Natural killer cell (primary cell): Measurements from ENCODE around the gene ALDH3A2. TPM values are rescaled to one million over a fixed set of nuclear protein-coding genes. Genes with fewer than 3 reads are reported as not detected.

Experiments
- ATAC-seq, 3 donors: fragments of 150-1000 bp in 2 of 3; fragments of 200-7000 bp in 1 of 3; cut with Tn5 transposase; 1 replicate in 1 of 3; 2 replicates in 2 of 3; pipeline ENCODE4 v1.10.0; 2021; ENCODE audit warnings: mild to moderate bottlenecking in 2 of 3, moderate library complexity in 2 of 3
- DNase-seq, 2 donors: peaks; one replicate each; pipeline versions ENCODE4 v3.0.0 to v3.0.0-alpha.2; 2013 to 2021; ENCODE audit warnings: mixed read lengths in 1 of 2
- H3K27ac ChIP-seq: one replicate; pipeline ENCODE4 v1.5.1; 2013; ENCODE audit warnings: mild to moderate bottlenecking, low read length
- H3K27me3 ChIP-seq: one replicate; pipeline ENCODE4 v1.6.1; 2013; ENCODE audit warnings: low read length; ENCODE audit not compliant: control insufficient read depth, insufficient read depth
- H3K36me3 ChIP-seq: one replicate; pipeline ENCODE4 v1.6.1; 2013; ENCODE audit warnings: low read length; ENCODE audit not compliant: control insufficient read depth, insufficient read depth
- H3K4me1 ChIP-seq: one replicate; pipeline ENCODE4 v1.6.1; 2013; ENCODE audit warnings: low read length; ENCODE audit not compliant: control insufficient read depth, insufficient read depth
- H3K4me3 ChIP-seq: one replicate; pipeline ENCODE4 v1.5.1; 2013; ENCODE audit warnings: low read length
- H3K9me3 ChIP-seq: one replicate; pipeline ENCODE4 v1.6.1; 2013; ENCODE audit warnings: low read length; ENCODE audit not compliant: control insufficient read depth, insufficient read depth
- H3K27ac Mint-ChIP-seq, 2 donors: one replicate each; pipeline ENCODE4 v1.8.0; 2022; ENCODE audit warnings: mild to moderate bottlenecking in 2 of 2, mixed read lengths in 2 of 2, moderate library complexity in 1 of 2
- H3K27me3 Mint-ChIP-seq, 2 donors: one replicate each; pipeline ENCODE4 v1.8.0; 2022; ENCODE audit warnings: low read depth in 2 of 2, mixed read lengths in 2 of 2
- H3K36me3 Mint-ChIP-seq: one replicate; pipeline ENCODE4 v1.8.0; 2022; ENCODE audit warnings: mixed read lengths
- H3K4me1 Mint-ChIP-seq, 2 donors: one replicate each; pipeline ENCODE4 v1.8.0; 2022; ENCODE audit warnings: mixed read lengths in 2 of 2
- H3K4me3 Mint-ChIP-seq: one replicate; pipeline ENCODE4 v1.8.0; 2022; ENCODE audit warnings: mild to moderate bottlenecking, moderate library complexity, mixed read lengths
- H3K9me3 Mint-ChIP-seq, 2 donors: one replicate each; pipeline ENCODE4 v1.8.0; 2022; ENCODE audit warnings: mixed read lengths in 2 of 2
- CTCF ChIP-seq: fragments of 200-600 bp; IDR thresholded peaks from one replicate; pipeline ENCODE4 v1.8.0; 2022; ENCODE audit warnings: antibody characterized with exemption
- WGBS: methylation state at CpG from one replicate; pipeline ENCODE4 v1.1.7; 2013; ENCODE audit warnings: missing lambda C conversion rate; ENCODE audit not compliant: insufficient coverage; 5-methylcytosine and 5-hydroxymethylcytosine counted together
- intact Hi-C: fragments of 100-400 bp; cut with micrococcal nuclease; formaldehyde crosslinking; loops from one replicate; pipeline ENCODE4 v1.14.2; 2022
- total RNA-seq, 4 donors: library from RNA; stranded (reverse); fragments of 120-200 nt in 1 of 4; gene quantifications; one replicate each; pipeline versions ENCODE4 v1.2.3 to v1.2.4, GENCODE V29; 2013 to 2022

Gene ALDH3A2
- total RNA-seq, 3 donors from 2014 or later (not counting 1 experiment from before 2014, with no cell fraction given): 25.3 to 33.7 (median 31.4) TPM

GRCh38 chr17:19717031-19717360 lies 68.4 kb downstream of the ALDH3A2 start:
- Mint-ChIP-seq H3K4me3 (no peak overlapping the region), H3K27me3 (no peaks in the 10 kb centered on the region), H3K9me3 (no peaks in the 10 kb centered on the region), H3K36me3 (no peaks in the 10 kb centered on the region), H3K27ac (no peak overlapping the region), H3K4me1 (no peaks in the 10 kb centered on the region)
- H3K27ac ChIP-seq: no peak overlapping the region
- no peaks in the 10 kb centered on the region for H3K4me1 ChIP-seq
- WGBS: 92% methylated on average over 7 of the region's 7 CpGs
- no peaks in the 10 kb centered on the region for H3K9me3 ChIP-seq
- H3K36me3 ChIP-seq: no peaks in the 10 kb centered on the region
- H3K4me3 ChIP-seq: no peak overlapping the region
- no peak for DNase-seq
- intact Hi-C loops: no loop called here
- TF ChIP-seq CTCF: no peak
- H3K27me3 ChIP-seq: no peaks in the 10 kb centered on the region
- ATAC-seq: no peak

- Histone ChIP-seq H3K9me3 (no peaks in the 10 kb centered on the region), H3K27ac (no peak overlapping the region), H3K36me3 (no peaks in the 10 kb centered on the region), H3K27me3 (no peaks in the 10 kb centered on the region), H3K4me3 (no peak overlapping the region), H3K4me1 (no peaks in the 10 kb centered on the region)
- DNase-seq: no peak
- H3K27ac Mint-ChIP-seq: no peak overlapping the region
- no peaks in the 10 kb centered on the region for H3K9me3 Mint-ChIP-seq
- H3K36me3 Mint-ChIP-seq: no peaks in the 10 kb centered on the region
- 87% methylated on average over 10 of the region's 10 CpGs for WGBS
- TF ChIP-seq CTCF: no peak
- H3K4me3 Mint-ChIP-seq: no peak overlapping the region
- no peaks in the 10 kb centered on the region for H3K4me1 Mint-ChIP-seq
- intact Hi-C loops: no loop called here
- ATAC-seq: no peak
- H3K27me3 Mint-ChIP-seq: no peaks in the 10 kb centered on the region
Measured at GRCh38 chr17:19717411-19717908, 68.9 kb downstream of the ALDH3A2 start.

- WGBS: 87% methylated on average over 12 of the region's 12 CpGs
- TF ChIP-seq CTCF: no peak
- no peaks in the 10 kb centered on the region for H3K36me3 ChIP-seq
- Mint-ChIP-seq H3K27me3 (no peaks in the 10 kb centered on the region), H3K4me1 (no peaks in the 10 kb centered on the region), H3K36me3 (no peaks in the 10 kb centered on the region), H3K27ac (no peak overlapping the region), H3K9me3 (no peaks in the 10 kb centered on the region), H3K4me3 (no peak overlapping the region)
- ATAC-seq: no peak
- no peak overlapping the region for H3K4me3 ChIP-seq
- H3K4me1 ChIP-seq: no peaks in the 10 kb centered on the region
- intact Hi-C loops: no loop called here
- no peaks in the 10 kb centered on the region for H3K27me3 ChIP-seq
- H3K27ac ChIP-seq: no peak overlapping the region
- H3K9me3 ChIP-seq: no peaks in the 10 kb centered on the region
- DNase-seq: no peak
Measured at GRCh38 chr17:19718041-19718612, 69.6 kb downstream of the ALDH3A2 start.
